SH-SY5Y (cell line): ENCODE results near the gene HCN4.

Experiments used
- GATA2 ChIP-seq: IDR thresholded peaks from 2 replicates; pipeline ENCODE4 v1.6.1; 2011; ENCODE audit warnings: mild to moderate bottlenecking, low read depth, low read length
- GATA3 ChIP-seq: IDR thresholded peaks from 2 replicates; pipeline ENCODE4 v1.6.1; 2011; ENCODE audit warnings: low read depth, mild to moderate bottlenecking, low read length, moderate library complexity

- no peak for TF ChIP-seq GATA3
- no peak for TF ChIP-seq GATA2
Observed at GRCh38 chr15:73362900-73363299, 5.9 kb downstream of the HCN4 start.
